ENCODE data around the gene TBC1D9B.
"Not testable (repeated sequence)": the region's sequence is repeated elsewhere in the genome, so short reads cannot be mapped to it uniquely, and the experiment has no call there.

The TBC1D9B gene

DNA sequence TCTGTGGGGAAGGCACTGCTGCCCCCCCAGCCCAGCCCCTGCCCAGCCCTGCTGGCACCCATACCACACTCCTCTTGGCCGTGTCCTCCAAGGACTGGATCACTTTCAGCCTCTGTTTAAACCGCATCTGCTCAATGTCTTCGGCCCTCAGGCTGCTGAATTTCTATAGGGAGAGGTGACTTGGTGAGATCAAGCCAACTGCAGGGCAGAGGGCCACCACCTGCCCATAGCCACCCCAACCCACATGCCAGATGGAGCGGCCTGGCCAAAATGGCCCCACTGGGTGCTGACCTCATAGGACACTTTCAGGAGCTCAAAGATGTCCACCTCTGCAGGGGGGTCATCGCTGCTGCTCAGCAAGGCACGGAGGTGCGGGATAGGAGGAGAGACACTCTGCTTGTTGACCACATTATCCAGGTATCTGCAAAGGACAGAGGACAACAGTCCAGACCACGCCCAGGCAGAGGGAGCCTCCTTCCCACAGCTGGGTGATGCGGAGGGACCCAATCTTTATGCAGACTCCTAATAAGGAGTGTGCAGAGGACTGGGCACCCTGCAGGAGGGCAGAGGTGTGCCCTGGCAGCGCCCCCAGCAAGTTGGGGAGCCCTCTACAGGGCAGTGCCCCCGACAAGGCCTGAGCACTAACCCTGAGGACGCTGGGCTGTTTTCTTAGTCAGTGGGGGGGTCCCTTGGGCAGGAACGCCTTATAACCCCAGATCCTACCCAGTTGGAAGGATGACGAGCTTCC, 34.7 kb downstream of the TBC1D9B start:
- H3K36me3 ChIP-seq (ENCODE audit: insufficient read depth, low read length), result peaks cover 74% of the 10 kb centered on the region
- no peak overlapping the region for H3K4me3 ChIP-seq (ENCODE audit: low read length)
- no peak overlapping the region for H3K4me2 ChIP-seq (ENCODE audit: low read length)
- peaks cover 1% of the 10 kb centered on the region for H3K4me1 ChIP-seq (ENCODE audit: control insufficient read depth, insufficient read depth, low read length)
- no peaks in the 10 kb centered on the region for H3K27me3 ChIP-seq (ENCODE audit: control insufficient read depth, insufficient read depth, low read length)
- no peak overlapping the region for H3K9ac ChIP-seq (ENCODE audit: low read depth, low read length)
- no peaks in the 10 kb centered on the region for H3K9me3 ChIP-seq (replicated peaks; ENCODE audit: low read length)

DNA sequence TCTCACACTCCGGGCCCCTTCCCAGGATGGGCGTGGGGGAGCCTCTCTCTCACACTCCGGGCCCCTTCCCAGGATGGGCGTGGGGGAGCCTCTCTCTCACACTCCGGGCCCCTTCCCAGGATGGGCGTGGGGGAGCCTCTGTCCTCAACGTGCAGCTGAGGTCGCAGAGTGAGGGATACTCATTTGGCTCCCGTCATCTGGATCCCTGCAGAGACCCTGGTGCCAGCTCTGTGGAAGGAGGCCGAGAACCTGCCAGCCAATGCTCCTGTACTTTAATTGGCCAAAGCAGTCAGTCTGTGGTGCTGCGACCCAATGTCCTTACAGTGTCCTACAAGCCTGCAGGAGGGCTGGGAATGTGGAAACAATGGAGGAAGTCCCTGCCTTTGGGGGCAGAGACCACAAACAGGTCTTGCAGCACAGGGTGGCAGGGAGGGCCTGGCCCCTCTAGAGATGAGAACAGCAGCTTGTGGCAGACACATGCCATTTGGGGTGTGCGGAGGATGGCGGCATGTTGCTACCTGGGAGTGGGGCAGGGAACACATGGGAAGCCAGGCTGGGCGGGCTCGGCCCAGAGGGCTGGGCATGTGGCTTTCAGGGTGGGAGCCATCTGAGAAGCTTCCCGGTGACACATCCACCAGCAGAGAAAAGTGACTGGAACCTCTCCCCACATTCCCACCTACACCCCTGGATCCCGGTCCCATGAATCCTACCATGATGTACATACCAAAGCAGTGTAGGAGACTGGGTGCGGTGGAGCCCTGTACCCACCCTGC, 35.5 kb downstream of the TBC1D9B start:
- Histone ChIP-seq H3K36me3 (ENCODE audit: insufficient read depth, low read length) (peaks cover 71% of the 10 kb centered on the region), H3K9ac (ENCODE audit: low read depth, low read length) (no peak overlapping the region)

GRCh38 chr5:179871533-179871932, 36.2 kb downstream of the TBC1D9B start:
- H3K4me2 ChIP-seq (ENCODE audit: low read length); H3K4me1 ChIP-seq (ENCODE audit: control insufficient read depth, insufficient read depth, low read length); H3K27me3 ChIP-seq (ENCODE audit: control insufficient read depth, insufficient read depth, low read length); H3K4me3 ChIP-seq (ENCODE audit: low read length); H3K9ac ChIP-seq (ENCODE audit: low read depth, low read length); H3K9me3 ChIP-seq (replicated peaks; ENCODE audit: low read length): not testable (repeated sequence)
- peaks cover 76% of the 10 kb centered on the region for H3K36me3 ChIP-seq (ENCODE audit: insufficient read depth, low read length)

More for the DNA sequence above, 35.5 kb downstream of the TBC1D9B start:
- Histone ChIP-seq H3K4me2 (ENCODE audit: low read length) (no peak overlapping the region), H3K9me3 (replicated peaks; ENCODE audit: low read length) (no peaks in the 10 kb centered on the region), H3K27me3 (ENCODE audit: control insufficient read depth, insufficient read depth, low read length) (no peaks in the 10 kb centered on the region), H3K4me3 (ENCODE audit: low read length) (no peak overlapping the region), H3K4me1 (ENCODE audit: control insufficient read depth, insufficient read depth, low read length) (no peaks in the 10 kb centered on the region)

DNA sequence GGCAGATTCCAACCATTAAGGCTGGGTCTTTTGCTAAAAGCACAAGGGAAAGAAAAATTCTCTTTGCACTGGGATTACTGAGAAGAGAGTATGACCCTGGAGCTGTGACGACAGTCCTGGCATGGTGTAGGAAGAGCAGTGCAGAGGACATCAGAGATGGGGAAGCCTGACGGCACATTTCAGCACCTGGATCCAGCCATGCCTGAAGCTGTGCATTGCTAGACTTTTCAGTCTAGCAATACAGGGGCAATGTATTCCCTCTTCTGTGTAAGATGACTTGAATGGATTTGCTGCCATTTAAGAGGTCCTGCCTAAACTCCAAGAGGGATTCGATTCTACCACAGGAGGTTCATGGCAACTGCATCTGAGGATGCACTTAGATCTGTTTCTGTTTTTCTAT, 36.7 kb downstream of the TBC1D9B start:
- no peaks in the 10 kb centered on the region for H3K27me3 ChIP-seq (ENCODE audit: control insufficient read depth, insufficient read depth, low read length)
- no peak overlapping the region for H3K9ac ChIP-seq (ENCODE audit: low read depth, low read length)
- no peaks in the 10 kb centered on the region for H3K9me3 ChIP-seq (replicated peaks; ENCODE audit: low read length)
- H3K4me2 ChIP-seq (ENCODE audit: low read length), result no peak overlapping the region
- peaks cover 76% of the 10 kb centered on the region for H3K36me3 ChIP-seq (ENCODE audit: insufficient read depth, low read length)
- H3K4me3 ChIP-seq (ENCODE audit: low read length), result no peak overlapping the region
- no peaks in the 10 kb centered on the region for H3K4me1 ChIP-seq (ENCODE audit: control insufficient read depth, insufficient read depth, low read length)

DNA sequence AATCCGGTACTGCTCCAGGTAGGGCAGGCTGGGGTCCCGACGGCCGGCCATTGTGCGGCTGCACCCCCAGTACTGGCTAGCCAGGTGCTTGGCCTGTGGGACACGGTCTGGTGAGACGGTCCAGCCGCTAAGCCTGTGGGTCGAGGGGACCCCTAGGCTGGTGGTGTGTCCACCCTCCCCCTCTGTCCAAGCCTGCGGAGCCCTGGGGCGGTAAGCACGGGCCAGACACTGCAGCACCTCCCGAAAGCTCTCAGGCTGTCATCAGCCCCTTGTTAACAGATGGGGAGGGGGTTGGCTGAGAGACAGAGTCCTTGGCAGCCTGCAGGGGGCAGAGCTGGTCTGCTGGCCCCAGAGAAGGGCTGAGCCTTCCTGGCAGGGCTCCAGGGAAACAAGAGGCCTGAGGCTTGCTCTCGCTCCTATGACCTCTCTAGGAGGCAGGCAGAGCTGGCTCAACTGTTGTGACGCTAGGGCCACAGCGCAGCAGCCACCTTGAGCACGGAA, 37.2 kb downstream of the TBC1D9B start:
- Histone ChIP-seq H3K4me2 (ENCODE audit: low read length) (no peak overlapping the region), H3K9me3 (replicated peaks; ENCODE audit: low read length) (no peaks in the 10 kb centered on the region), H3K27me3 (ENCODE audit: control insufficient read depth, insufficient read depth, low read length) (no peaks in the 10 kb centered on the region), H3K36me3 (ENCODE audit: insufficient read depth, low read length) (peaks cover 80% of the 10 kb centered on the region), H3K4me3 (ENCODE audit: low read length) (no peak overlapping the region), H3K4me1 (ENCODE audit: control insufficient read depth, insufficient read depth, low read length) (no peaks in the 10 kb centered on the region), H3K9ac (ENCODE audit: low read depth, low read length) (no peak overlapping the region)

DNA sequence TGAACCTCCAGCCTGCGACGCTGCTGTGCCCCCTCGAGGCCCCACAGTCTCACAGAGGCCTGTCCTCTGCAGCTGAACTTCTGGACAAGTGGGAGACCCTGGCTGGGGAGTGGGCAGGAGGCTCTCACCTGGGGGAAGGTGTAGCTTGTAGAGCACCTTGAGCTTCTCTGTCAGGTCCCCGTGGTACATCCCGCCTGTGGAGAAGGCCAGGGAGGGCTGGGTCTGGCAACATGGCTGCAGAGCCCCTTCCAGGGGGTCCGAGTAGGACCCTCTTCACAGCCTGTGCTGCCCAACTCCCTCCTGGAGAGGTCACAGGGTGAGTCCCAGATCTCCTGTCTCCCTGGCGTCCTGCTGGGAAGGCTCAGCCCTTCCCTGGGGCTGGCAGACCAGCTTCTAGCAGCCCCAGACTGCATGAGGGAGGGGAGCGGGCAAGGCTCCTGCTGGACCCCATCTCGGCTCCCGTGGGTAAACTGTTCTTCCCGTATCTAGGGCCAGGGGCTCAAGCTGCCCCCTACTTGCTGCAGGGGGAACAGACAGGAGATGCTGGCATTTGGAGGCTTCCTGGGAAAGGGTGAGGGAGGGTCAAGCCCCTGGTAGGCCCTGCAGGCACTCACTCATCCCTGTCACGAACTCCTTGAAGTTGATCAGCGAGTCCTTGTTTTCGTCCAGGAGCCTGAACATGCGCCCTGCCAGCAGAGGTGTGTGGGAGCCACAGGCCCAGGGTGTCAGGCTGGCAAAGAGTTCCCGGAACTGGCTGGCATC, 37.9 kb downstream of the TBC1D9B start:
- Histone ChIP-seq H3K4me3 (ENCODE audit: low read length) (no peak overlapping the region), H3K36me3 (ENCODE audit: insufficient read depth, low read length) (peaks cover 80% of the 10 kb centered on the region), H3K27me3 (ENCODE audit: control insufficient read depth, insufficient read depth, low read length) (no peaks in the 10 kb centered on the region)

GRCh38 chr5:179869101-179869500, 38.6 kb downstream of the TBC1D9B start:
- Histone ChIP-seq H3K9me3 (replicated peaks; ENCODE audit: low read length) (no peaks in the 10 kb centered on the region), H3K27me3 (ENCODE audit: control insufficient read depth, insufficient read depth, low read length) (no peaks in the 10 kb centered on the region), H3K4me3 (ENCODE audit: low read length) (no peak overlapping the region), H3K9ac (ENCODE audit: low read depth, low read length) (no peak overlapping the region), H3K4me1 (ENCODE audit: control insufficient read depth, insufficient read depth, low read length) (no peaks in the 10 kb centered on the region), H3K36me3 (ENCODE audit: insufficient read depth, low read length) (peaks cover 77% of the 10 kb centered on the region), H3K4me2 (ENCODE audit: low read length) (no peak overlapping the region)

More for the DNA sequence above, 37.9 kb downstream of the TBC1D9B start:
- H3K4me1 ChIP-seq (ENCODE audit: control insufficient read depth, insufficient read depth, low read length), result no peaks in the 10 kb centered on the region
- H3K9me3 ChIP-seq (replicated peaks; ENCODE audit: low read length), result no peaks in the 10 kb centered on the region
- no peak overlapping the region for H3K4me2 ChIP-seq (ENCODE audit: low read length)
- no peak overlapping the region for H3K9ac ChIP-seq (ENCODE audit: low read depth, low read length)

DNA sequence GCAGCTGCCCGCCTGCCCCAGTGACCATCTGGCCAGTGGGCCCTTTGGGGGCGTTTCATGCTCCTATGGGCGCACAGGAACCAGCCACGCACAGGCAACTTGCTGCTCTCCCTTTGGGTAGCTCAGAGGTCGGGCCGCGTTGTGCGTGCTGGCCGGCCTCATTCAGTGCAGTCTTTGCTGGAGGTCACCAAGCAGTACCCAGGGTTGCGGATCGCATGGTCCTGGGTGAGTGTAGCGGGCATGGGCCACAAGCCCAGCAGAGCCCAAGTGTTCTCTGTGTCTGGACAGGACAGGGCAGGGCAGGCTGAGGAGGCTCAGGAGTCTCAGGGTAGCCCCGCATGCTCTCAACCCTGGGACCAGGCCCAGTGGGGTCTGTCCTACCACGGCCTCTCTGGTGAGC, 39.2 kb downstream of the TBC1D9B start:
- H3K27me3 ChIP-seq (ENCODE audit: control insufficient read depth, insufficient read depth, low read length), result no peaks in the 10 kb centered on the region
- no peaks in the 10 kb centered on the region for H3K9me3 ChIP-seq (replicated peaks; ENCODE audit: low read length)
- H3K9ac ChIP-seq (ENCODE audit: low read depth, low read length), result no peak overlapping the region
- no peaks in the 10 kb centered on the region for H3K4me1 ChIP-seq (ENCODE audit: control insufficient read depth, insufficient read depth, low read length)
- H3K4me2 ChIP-seq (ENCODE audit: low read length), result no peak overlapping the region
- no peak overlapping the region for H3K4me3 ChIP-seq (ENCODE audit: low read length)
- H3K36me3 ChIP-seq (ENCODE audit: insufficient read depth, low read length), result peaks cover 76% of the 10 kb centered on the region

DNA sequence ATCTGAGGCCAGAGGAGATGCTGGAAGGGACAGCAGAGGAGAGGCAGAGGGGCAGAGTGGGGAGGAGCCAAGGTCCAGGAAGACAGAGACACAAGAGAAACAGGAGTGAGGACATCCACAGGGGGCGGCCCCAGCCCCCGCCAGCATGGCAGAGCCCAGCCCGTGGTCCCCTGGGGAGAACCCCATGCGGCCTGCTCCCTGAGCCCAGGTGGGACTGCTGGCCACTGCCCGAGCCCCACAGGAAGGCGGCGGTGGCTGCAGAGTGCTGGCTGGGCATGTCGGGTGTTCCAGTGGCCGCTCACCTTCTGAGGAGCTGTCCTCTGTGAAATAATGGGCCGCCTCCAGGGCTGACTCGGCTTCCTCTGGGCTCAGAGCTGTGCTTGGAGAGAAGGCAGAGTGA, 40.2 kb downstream of the TBC1D9B start:
- no peaks in the 10 kb centered on the region for H3K4me1 ChIP-seq (ENCODE audit: control insufficient read depth, insufficient read depth, low read length)
- no peak overlapping the region for H3K4me2 ChIP-seq (ENCODE audit: low read length)
- H3K4me3 ChIP-seq (ENCODE audit: low read length), result no peak overlapping the region
- no peaks in the 10 kb centered on the region for H3K9me3 ChIP-seq (replicated peaks; ENCODE audit: low read length)
- H3K27me3 ChIP-seq (ENCODE audit: control insufficient read depth, insufficient read depth, low read length), result no peaks in the 10 kb centered on the region
- peaks cover 76% of the 10 kb centered on the region for H3K36me3 ChIP-seq (ENCODE audit: insufficient read depth, low read length)
- no peak overlapping the region for H3K9ac ChIP-seq (ENCODE audit: low read depth, low read length)

DNA sequence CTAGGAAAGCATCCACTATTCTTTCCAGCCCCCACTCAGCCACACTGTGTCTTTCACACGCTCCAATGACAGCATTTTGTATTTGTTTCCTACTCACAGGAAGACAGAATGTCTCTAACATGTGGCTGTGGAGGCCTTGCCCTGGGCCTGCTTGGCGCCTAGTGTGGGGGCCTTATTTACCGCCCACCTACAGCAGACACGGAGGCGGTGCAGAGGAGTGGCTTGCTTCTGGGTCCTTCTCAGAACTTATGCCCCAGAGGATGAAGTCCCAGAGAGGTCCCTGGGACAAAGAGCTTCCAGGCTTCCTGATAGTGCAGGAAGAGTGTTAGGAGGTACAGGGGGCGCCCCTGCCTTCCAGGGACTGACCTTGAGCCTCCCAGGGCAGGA, 40.6 kb downstream of the TBC1D9B start:
- H3K4me2 ChIP-seq (ENCODE audit: low read length), result no peak overlapping the region
- H3K4me3 ChIP-seq (ENCODE audit: low read length), result no peak overlapping the region
- H3K9ac ChIP-seq (ENCODE audit: low read depth, low read length), result no peak overlapping the region
- no peaks in the 10 kb centered on the region for H3K27me3 ChIP-seq (ENCODE audit: control insufficient read depth, insufficient read depth, low read length)
- H3K36me3 ChIP-seq (ENCODE audit: insufficient read depth, low read length), result peaks cover 76% of the 10 kb centered on the region
- H3K4me1 ChIP-seq (ENCODE audit: control insufficient read depth, insufficient read depth, low read length), result no peaks in the 10 kb centered on the region
- no peaks in the 10 kb centered on the region for H3K9me3 ChIP-seq (replicated peaks; ENCODE audit: low read length)
